ENCODE data around the gene ESRP2.

The ESRP2 gene

GRCh38 chr16:68235887-68236136 lies at the start of gene ESRP2:
TSS of gene ESRP2 (minus strand) at chr16:68236127. CDS start at chr16:68236045, 82 bp downstream.
- DNase-seq = no peak

DNA sequence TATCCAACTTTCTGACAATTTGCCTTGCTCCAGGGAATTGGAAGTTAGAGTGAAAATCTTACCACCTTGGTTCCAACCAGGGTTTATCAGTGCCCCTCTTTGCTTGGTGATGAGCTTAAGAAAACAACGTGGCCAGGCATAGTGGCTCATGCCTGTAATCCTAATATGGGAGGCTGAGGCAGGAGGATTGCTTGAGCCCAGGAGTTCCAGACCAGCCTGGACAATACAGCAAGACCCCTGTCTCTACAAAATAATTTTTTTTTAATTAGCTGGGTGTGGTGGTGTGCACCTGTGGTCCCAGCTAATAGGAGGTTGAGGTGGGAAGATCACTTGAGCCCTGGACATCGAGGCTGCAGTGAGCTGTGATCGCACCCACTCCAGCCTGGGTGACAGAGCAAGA lies 49.8 kb upstream of the ESRP2 start:
- DNase-seq = no peak

DNA sequence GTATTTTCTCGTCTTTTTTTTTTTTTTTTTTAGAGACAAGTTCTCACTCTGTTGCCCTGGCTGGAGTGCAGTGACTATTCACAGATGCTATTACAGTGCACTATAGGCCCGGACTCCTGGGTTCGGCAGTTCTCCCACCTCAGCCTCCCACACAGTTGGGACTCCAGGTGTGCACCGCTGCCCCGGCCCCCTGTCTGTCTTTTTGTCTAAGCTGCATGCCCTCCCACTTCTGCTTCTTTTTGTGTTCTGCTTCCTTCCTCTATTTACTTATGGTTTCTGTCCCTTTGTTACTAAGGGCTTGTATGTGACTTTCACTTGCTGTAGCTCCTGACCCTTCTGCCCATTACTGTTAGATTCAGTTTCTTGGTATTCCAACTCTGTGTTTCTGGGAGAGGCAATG lies 48.9 kb upstream of the ESRP2 start:
- DNase-seq = no peak

DNA sequence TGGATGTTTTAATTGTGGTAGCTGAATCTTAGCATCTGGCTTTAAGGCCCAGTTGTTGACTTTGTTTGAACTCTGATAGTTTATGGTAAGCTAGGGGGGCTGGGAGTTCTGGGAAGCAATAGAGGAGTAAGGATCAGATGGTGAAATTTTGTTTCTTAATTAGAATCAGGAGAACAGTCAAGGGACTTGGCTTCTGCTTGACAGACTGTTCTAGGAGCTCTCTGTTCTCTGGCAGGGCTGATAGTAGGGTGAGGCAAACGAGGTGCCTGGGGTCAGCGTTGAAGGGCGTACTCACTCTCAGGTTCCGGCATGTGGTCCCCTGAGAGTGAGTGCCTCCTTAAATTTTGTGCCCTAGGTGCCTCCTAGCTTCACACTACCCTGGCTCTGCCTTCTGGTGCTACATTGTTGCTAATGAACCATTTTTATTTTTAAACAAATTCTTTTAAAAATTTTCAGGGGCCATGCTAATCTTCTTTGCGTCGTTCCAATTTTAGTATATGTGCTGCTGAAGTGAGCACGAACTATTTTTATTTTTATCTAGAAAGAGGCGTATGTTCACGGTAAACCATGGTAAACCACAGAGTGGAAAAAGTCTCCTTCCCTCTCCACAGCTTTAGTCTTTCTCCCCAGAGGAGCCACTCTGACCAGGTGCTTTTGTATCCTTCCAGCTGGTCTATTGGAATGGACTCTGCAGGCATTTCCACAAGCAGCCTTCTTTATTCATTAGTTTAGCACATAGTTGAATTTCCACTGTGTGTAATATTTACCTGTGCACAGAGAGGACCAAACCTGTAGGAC lies 48.1 kb upstream of the ESRP2 start:
- DNase-seq = no peak

- DNase-seq = no peak
Observed at GRCh38 chr16:68283346-68283745, 47.4 kb upstream of the ESRP2 start.

GRCh38 chr16:68282064-68282452 lies 46.1 kb upstream of the ESRP2 start:
- no peak for DNase-seq

GRCh38 chr16:68281368-68282063 lies 45.6 kb upstream of the ESRP2 start:
- no peak for DNase-seq

DNA sequence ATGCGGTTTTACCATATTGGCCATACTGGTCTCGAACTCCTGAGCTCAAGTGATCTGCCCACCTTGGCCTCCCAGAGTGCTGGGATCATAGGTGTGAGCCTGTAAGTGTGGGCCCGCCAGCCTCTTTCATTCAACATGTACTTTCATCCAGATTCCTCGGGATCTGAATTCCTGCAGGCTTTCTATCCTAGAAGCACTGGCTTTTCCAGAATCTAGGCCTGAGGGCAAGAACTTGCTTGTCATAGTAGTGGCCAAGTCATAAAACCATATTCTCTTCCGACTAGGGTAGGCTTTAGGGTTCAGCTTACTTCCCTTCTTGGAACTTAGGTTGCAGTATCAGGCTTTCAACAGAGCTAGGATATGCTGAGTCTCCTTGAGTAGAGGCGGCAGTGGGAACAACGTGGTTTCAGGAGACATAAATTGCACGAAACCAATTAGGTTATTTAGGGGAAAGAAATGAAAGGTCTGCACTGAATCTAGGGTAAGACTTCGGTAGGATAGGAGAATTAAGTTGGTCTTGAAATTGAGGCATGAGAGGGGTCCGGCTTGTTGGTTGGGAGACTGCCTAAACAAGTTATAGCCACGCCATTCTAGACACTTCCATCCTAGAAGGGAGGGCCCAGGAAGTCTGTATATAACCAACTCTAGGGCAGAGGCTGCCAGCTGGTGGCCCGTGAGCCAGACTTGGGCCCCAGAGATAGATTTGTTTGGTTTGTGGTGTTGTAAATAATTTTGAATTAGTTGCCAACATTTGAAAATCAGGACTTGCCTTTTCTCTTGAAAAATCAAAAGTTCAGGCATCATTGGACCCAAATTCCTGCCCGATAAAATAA lies 44.0 kb upstream of the ESRP2 start:
- no peak for DNase-seq

DNA sequence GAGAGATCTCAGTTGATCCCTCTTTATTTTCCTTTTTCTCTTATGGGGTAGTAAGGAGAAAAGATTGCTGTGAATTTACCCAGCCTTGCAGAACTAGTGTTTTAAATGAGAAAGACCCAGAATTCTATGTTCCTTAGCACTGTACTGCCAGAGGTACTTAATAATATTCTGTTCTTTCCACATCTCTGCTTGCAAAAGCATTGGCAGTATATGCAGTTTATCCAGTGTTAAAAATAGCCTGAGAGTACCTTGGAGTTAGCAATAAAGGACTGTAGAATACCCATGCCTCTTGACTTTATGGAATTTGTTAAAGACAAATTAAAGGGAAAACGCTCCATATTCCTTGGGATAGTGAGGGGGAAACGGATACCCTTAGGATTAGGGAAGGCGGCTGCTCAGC lies 40.3 kb upstream of the ESRP2 start:
- no peak for DNase-seq

GRCh38 chr16:68275611-68276191 lies 39.8 kb upstream of the ESRP2 start:
- DNase-seq = no peak

- no peak for DNase-seq
Observed at GRCh38 chr16:68274441-68274840, 38.5 kb upstream of the ESRP2 start.

DNA sequence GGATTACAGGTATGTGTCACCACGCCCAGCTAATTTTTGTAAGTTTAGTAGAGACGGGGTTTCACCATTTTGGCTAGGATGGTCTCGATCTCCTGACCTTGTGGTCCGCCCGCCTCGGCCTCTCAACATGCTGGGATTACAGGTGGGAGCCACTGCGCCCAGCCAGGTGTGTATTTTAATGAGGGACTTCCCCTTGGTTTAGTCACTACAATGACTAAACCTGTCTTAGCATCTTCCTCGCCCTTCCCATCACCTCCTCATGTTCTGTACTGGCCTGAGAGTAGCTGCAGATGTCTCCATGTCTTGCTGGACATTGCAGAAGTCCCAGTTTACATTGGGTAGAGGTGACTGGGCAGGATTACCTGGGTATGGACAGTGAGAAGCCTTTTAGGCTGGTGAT lies 38.0 kb upstream of the ESRP2 start:
- DNase-seq = no peak

GRCh38 chr16:68273459-68273858 lies 37.5 kb upstream of the ESRP2 start:
- no peak for DNase-seq

DNA sequence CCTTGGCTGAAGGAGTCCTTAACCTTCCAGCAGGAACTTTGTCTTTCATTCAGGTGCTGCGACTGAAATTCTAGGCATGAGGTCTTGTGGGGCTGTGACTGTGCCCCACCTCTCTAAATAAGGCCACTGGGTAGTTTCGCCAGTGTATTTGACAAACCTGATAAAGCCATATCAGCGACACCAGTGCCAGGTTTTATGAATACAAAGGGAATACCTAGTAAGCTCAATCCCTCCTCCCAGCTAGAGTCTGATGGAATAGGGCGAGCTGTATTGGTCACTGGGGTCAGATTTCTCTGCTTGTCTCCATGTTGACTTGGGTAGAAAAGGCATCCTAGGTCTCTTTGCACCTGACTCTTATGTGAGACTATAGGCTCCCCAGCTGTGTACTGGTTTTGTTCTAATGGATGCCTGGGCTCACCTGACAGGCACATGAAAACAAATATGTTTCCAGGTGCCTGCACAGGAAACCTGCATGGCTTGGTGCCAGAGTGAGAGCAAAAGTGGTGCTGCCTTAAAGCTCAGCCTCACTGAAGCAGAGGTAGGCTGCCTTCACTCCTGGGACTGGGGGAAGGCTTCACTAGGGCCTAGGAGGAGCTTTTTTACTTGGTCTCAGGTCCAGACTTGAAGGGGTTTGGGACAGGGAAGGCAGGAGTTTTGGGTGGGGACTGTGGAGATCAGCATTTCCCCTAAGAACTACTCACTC lies 36.7 kb upstream of the ESRP2 start:
- DNase-seq = no peak

DNA sequence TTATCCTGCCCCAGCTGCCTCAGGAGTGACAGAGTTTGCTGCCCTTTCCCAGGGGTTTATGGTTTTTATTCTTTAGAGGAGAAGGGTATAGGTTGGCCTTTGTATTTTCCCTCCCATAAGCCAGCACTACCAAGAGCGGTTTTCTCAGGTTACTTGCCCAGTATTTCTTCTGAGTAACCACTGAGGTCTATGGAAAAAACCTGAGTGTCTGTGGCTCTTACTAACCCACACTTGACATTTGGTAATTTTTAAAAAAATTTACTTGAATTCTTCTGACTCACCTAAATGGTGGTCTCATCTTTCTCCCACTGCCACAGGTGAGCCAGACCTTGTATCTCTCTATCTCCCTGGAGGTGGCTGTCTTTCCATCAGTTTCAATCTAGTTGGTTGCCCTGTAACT lies 34.4 kb upstream of the ESRP2 start:
- DNase-seq = no peak

- no peak for DNase-seq
Observed at GRCh38 chr16:68269793-68270192, 33.9 kb upstream of the ESRP2 start.

DNA sequence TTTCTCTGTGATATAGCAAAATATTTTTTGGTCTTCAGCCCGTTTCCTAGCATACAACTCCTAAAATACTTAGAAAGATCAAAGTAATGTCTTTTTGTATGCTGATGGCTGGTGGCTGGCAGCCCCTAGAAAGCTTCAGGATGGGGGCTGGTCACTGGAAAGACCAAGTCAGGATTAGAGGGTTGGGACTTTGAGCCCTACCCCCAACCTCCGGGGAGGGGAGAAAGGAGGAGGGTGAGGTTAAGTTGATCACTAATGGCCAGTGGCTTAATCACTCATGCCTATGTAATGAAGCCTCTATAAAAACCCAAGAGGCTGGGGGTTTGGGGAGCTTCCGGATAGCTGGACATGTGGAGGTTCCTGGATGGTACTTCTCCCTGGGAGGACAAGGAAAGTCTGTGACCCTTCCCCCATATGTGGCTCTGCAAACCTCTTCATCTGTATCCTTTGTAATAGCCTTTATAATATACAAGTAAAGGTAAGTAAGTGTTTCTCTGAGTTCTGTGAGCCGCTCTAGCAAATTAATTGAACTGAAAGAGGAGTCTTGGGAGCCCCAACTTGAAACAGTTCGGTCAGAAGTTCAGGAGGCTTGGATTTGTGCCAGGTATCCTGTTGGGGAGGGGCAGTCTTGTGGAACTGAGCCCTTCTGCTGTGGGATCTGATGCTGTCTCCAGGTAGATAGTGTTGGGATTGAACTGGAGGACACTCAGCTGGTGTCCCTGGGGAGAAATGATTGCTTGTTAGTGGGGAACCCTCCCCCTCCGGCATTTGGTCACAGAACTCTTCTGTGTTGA lies 31.9 kb upstream of the ESRP2 start:
- DNase-seq = no peak

GRCh38 chr16:68265078-68265920 lies 29.4 kb upstream of the ESRP2 start:
- DNase-seq = no peak

GRCh38 chr16:68264128-68265077 lies 28.5 kb upstream of the ESRP2 start, which contains the start of gene SLC7A6:
TSS of gene SLC7A6 (plus strand) at chr16:68264526. CDS start at chr16:68274727, 10,201 bp downstream.
- DNase-seq = no peak
